ENCODE measurements around the gene EVA1C. TPM values are rescaled to one million over a fixed set of nuclear protein-coding genes. Genes with fewer than 3 reads are reported as not detected.
A peak's percentile ranks its signal among the peaks of the same experiment; 100 is the strongest.
"Not testable (repeated sequence)": the region's sequence is repeated elsewhere in the genome, so short reads cannot be mapped to it uniquely, and the experiment has no call there.

Gene EVA1C
- total RNA-seq, 1 donor from 2014 or later = 147 TPM

- H3K4me1 ChIP-seq = peaks cover 6 to 25% of the 10 kb centered on the region in 2 donors
- H3K27ac ChIP-seq = no peak overlapping the region
- H3K36me3 ChIP-seq = peaks cover 0 to 28% of the 10 kb centered on the region in 2 donors
- no peaks in the 10 kb centered on the region for H3K27me3 ChIP-seq
- no peak for DNase-seq (ENCODE audit: low spot score in 2 of 2)
- TF ChIP-seq CTCF (IDR thresholded peaks at IDR 0.05) = no peak
- H3K9me3 ChIP-seq = no peaks in the 10 kb centered on the region
- intact Hi-C loops (cut with DNase I) = no loop called here
- H3K4me3 ChIP-seq = no peak overlapping the region
Measured at GRCh38 chr21:32447224-32447623, 34.7 kb downstream of the EVA1C start.

GRCh38 chr21:32448803-32449594, 36.5 kb downstream of the EVA1C start:
- peaks cover 6 to 26% of the 10 kb centered on the region in 2 donors for H3K4me1 ChIP-seq
- no peak overlapping the region for H3K4me3 ChIP-seq
- no peak for TF ChIP-seq CTCF (IDR thresholded peaks at IDR 0.05)
- H3K27me3 ChIP-seq = no peaks in the 10 kb centered on the region
- no peak for DNase-seq (ENCODE audit: low spot score in 2 of 2)
- no peaks in the 10 kb centered on the region for H3K9me3 ChIP-seq
- intact Hi-C loops (cut with DNase I) = no loop called here
- H3K27ac ChIP-seq = peak overlapping the region; percentile 91 to 94
- H3K36me3 ChIP-seq = peaks cover 5 to 26% of the 10 kb centered on the region in 2 donors

- intact Hi-C loops (cut with DNase I); H3K9me3 ChIP-seq; H3K4me3 ChIP-seq; H3K27me3 ChIP-seq: not testable (repeated sequence)
- Histone ChIP-seq H3K36me3 (peaks cover 5 to 33% of the 10 kb centered on the region in 2 donors), H3K27ac (peak overlapping the region; percentile 91 to 94), H3K4me1 (peaks cover 7 to 29% of the 10 kb centered on the region in 2 donors)
- peak; percentile 25 to 84 for DNase-seq (ENCODE audit: low spot score in 2 of 2)
Measured at GRCh38 chr21:32450881-32451701, 38.6 kb downstream of the EVA1C start.

GRCh38 chr21:32452191-32452590, 39.7 kb downstream of the EVA1C start:
- H3K36me3 ChIP-seq = peaks cover 5 to 23% of the 10 kb centered on the region in 2 donors
- H3K4me3 ChIP-seq; H3K9me3 ChIP-seq; intact Hi-C loops (cut with DNase I); DNase-seq (ENCODE audit: low spot score in 2 of 2); H3K27me3 ChIP-seq: not testable (repeated sequence)
- H3K27ac ChIP-seq = peak overlapping the region; percentile 91 to 94
- peaks cover 10 to 38% of the 10 kb centered on the region in 2 donors for H3K4me1 ChIP-seq

GRCh38 chr21:32452641-32453040, 40.1 kb downstream of the EVA1C start:
- TF ChIP-seq CTCF (IDR thresholded peaks at IDR 0.05) = no peak
- Histone ChIP-seq H3K27me3 (no peaks in the 10 kb centered on the region), H3K4me3 (no peak overlapping the region), H3K36me3 (peaks cover 8 to 23% of the 10 kb centered on the region in 2 donors), H3K27ac (peak overlapping the region in 1 of 2 donors; percentile 9), H3K4me1 (peaks cover 12 to 43% of the 10 kb centered on the region in 2 donors), H3K9me3 (no peaks in the 10 kb centered on the region)
- no peak for DNase-seq (ENCODE audit: low spot score in 2 of 2)
- intact Hi-C loops (cut with DNase I) = no loop called here

GRCh38 chr21:32455548-32455947, 43.0 kb downstream of the EVA1C start:
- Histone ChIP-seq H3K36me3 (peaks cover 28 to 52% of the 10 kb centered on the region in 2 donors), H3K4me1 (peaks cover 11 to 37% of the 10 kb centered on the region in 2 donors), H3K27ac (peak overlapping the region; percentile 64 to 84), H3K9me3 (no peaks in the 10 kb centered on the region), H3K4me3 (no peak overlapping the region), H3K27me3 (no peaks in the 10 kb centered on the region)
- TF ChIP-seq CTCF (IDR thresholded peaks at IDR 0.05) = no peak
- DNase-seq (ENCODE audit: low spot score in 2 of 2) = no peak
- intact Hi-C loops (cut with DNase I) = no loop called here
